NCI-H1105 treated with DMSO at 0.1 percent for 48 hours (cell line): ENCODE data around the gene NUDT9.
"Not testable (repeated sequence)": the region's sequence is repeated elsewhere in the genome, so short reads cannot be mapped to it uniquely, and the experiment has no call there.

Experiments
- DNase-seq: peaks from one replicate; lab custom pipeline; 2025; lab: John Stamatoyannopoulos, UW

The NUDT9 gene

GRCh38 chr4:87422104-87423052 is at the start of gene NUDT9:
Gene NUDT9, plus strand, starts transcription at chr4:87422573. Its CDS starts 333 bp downstream, at chr4:87422906.
- peak; percentile 89 for DNase-seq

GRCh38 chr4:87375719-87376291 is 46.6 kb upstream of the NUDT9 start:
- peak; percentile 1 for DNase-seq

GRCh38 chr4:87377816-87378215 is 44.6 kb upstream of the NUDT9 start:
- DNase-seq, result no peak

GRCh38 chr4:87382116-87382515 is 40.3 kb upstream of the NUDT9 start:
- no peak for DNase-seq

- DNase-seq, result no peak
Measured at GRCh38 chr4:87382931-87383330, 39.4 kb upstream of the NUDT9 start.

- DNase-seq, result not testable (repeated sequence)
Measured at GRCh38 chr4:87384466-87385132, 37.8 kb upstream of the NUDT9 start.

- no peak for DNase-seq
Measured at GRCh38 chr4:87387237-87387636, 35.1 kb upstream of the NUDT9 start.

GRCh38 chr4:87388901-87389300 is 33.5 kb upstream of the NUDT9 start:
- DNase-seq, result no peak

GRCh38 chr4:87390055-87390454 is 32.3 kb upstream of the NUDT9 start:
- not testable (repeated sequence) for DNase-seq

- peak; percentile 25 for DNase-seq
Measured at GRCh38 chr4:87390551-87390890, 31.9 kb upstream of the NUDT9 start.

- peak; percentile 62 for DNase-seq
Measured at GRCh38 chr4:87390891-87391575, 31.3 kb upstream of the NUDT9 start, which contains the start of gene HSD17B11. Gene HSD17B11, minus strand, starts transcription at chr4:87391188. Its CDS starts 118 bp downstream, at chr4:87391070.

- DNase-seq, result no peak
Measured at GRCh38 chr4:87391576-87392054, 30.8 kb upstream of the NUDT9 start.

GRCh38 chr4:87392183-87392582 is 30.2 kb upstream of the NUDT9 start:
- no peak for DNase-seq

- not testable (repeated sequence) for DNase-seq
Measured at GRCh38 chr4:87395073-87395472, 27.3 kb upstream of the NUDT9 start.

- not testable (repeated sequence) for DNase-seq
Measured at GRCh38 chr4:87395851-87396250, 26.5 kb upstream of the NUDT9 start.

- no peak for DNase-seq
Measured at GRCh38 chr4:87399148-87399547, 23.2 kb upstream of the NUDT9 start.

GRCh38 chr4:87399954-87400353 is 22.4 kb upstream of the NUDT9 start:
- DNase-seq, result no peak

- not testable (repeated sequence) for DNase-seq
Measured at GRCh38 chr4:87403732-87404131, 18.6 kb upstream of the NUDT9 start.

GRCh38 chr4:87405211-87405820 is 17.1 kb upstream of the NUDT9 start:
- DNase-seq, result no peak

- no peak for DNase-seq
Measured at GRCh38 chr4:87406462-87406861, 15.9 kb upstream of the NUDT9 start.

- DNase-seq, result not testable (repeated sequence)
Measured at GRCh38 chr4:87406902-87407301, 15.5 kb upstream of the NUDT9 start.
